GM18858 (cell line): ENCODE measurements around the gene NIPBL.
"Not testable (repeated sequence)": the region's sequence is repeated elsewhere in the genome, so short reads cannot be mapped to it uniquely, and the experiment has no call there.

Source experiments
- ATAC-seq: cut with Tn5 transposase; IDR thresholded peaks from one replicate; pipeline ENCODE4 v1.9.1; 2021; ENCODE audit not compliant: unreplicated experiment

The NIPBL gene

DNA sequence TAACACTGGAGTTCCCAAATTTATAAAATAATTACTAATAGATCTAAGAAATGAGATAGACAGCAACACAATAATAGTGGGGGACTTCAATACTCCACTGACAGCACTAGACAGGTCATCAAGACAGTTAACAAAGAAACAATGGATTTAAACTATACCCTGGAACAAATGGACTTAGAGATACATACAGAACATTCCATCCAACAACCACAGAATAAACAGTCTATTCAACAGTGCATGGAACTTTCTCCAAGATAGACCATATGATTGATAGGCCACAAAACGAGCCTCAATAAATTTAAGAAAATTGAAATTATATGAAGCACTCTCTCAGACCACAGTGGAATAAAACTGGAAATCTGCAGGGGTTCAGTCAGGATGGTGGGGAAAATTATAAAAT, 209.5 kb downstream of the NIPBL start:
- ATAC-seq: not testable (repeated sequence)

DNA sequence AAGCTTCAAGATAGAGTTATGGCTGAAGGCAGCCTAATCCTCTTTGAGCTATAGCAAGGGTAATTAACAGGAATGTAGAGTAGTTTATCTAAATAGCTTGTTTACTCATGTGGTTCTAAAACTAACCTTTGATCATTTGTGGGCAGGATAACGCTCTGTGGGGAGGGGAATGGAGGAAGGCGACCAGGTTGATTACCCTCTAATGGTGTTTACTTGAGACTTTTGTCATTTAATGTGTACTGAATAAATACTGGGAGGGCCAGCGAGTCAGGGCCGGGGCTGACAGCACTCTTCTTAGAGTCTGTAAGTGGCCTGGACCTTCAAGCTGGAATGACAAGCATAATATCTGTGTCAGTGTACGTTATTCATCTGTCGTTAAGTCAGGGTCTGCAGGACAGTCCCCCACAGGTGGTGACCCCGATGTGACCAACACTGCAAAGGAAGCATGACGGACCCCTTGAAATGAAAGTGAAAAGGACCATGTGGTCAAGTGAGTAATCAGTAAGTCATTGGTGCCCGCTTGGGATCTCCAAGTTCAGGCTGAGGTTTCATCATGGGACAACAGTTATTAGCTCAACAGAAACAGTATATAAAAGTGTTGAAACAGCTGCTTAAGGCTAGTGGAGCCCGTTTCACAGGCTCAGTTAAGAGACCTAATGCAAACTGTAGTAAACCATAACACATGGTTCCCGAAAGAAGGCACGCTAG, 210.1 kb downstream of the NIPBL start:
- no peak for ATAC-seq

DNA sequence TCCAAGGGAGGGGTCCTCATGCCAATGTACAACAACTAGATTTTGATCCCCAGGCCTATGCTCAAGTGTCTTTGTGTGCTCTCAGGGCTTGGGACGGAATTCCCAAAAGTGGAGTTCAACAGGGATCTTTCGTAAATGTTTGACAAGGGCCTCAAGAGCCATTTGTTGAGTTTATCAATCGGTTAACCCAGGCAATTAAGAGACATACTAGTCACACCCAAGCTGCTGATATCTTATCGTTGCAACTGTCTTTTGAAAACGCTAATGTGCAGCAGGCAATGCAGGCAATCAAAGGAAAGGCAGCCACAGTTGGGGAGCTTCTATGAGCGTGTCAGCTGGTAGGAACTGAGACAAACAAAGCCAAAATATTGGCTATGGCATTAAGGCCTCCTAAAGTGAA, 211.4 kb downstream of the NIPBL start:
- no peak for ATAC-seq

DNA sequence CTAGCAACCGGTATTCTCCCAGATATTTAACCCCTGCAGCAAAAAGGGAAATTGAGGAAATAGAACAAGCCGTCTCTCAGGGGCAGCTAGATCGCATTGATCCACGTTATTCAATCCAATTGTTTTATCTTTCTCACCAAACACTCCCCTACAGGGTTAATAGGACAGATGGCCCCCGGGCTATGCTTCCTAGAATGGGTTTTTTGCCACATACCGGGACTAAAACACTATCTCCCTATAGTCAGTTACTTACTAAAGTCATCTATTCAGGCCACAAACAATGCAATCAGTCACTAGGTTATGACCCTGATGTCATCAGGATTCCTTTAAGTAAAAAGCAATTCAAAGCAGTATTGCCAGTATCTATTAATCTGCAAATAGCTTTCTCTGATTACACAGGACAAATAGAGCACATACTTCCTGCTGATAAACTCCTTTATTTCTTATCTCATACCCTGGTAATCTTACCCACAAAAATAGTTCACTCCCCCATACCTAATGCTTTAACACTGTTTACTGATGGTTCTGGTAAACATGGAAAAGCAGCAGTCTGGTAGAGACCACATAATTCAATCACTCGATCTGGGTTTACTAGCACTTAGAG, 213.7 kb downstream of the NIPBL start:
- ATAC-seq: no peak

DNA sequence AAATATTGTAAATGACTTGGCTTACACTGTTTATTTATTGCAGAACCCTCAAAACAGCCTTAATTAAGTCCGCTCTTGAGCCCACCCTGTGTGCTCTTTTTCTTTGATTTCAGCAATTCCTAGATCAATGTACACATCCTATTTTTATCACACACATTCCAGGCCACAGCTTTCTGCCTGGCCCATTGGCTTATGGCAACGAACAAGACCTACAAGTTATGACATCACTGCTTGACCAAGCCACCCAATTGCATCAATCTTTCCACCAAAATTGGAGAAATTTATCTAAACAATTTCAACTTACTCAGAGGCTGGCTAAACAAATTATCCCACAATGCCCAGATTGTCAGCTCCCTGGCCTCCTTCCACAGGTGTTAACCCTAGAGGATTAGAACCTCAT, 214.2 kb downstream of the NIPBL start:
- ATAC-seq: no peak

DNA sequence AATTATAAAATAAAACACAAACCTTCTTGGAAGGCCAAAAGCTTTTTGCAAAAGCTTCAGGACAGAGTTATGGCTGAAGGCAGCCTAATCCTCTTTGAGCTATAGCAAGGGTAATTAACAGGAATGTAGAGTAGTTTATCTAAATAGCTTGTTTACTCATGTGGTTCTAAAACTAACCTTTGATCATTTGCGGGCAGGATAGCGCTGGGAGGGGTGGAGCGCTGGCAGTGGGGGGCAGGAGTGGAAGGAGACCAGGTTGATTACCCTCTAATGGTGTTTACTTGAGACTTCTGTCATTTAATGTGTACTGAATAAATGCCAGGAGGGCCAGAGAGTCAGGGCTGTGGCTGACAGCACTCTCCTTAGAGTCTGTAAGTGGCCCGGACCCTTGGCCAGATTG, 217.2 kb downstream of the NIPBL start:
- not testable (repeated sequence) for ATAC-seq

DNA sequence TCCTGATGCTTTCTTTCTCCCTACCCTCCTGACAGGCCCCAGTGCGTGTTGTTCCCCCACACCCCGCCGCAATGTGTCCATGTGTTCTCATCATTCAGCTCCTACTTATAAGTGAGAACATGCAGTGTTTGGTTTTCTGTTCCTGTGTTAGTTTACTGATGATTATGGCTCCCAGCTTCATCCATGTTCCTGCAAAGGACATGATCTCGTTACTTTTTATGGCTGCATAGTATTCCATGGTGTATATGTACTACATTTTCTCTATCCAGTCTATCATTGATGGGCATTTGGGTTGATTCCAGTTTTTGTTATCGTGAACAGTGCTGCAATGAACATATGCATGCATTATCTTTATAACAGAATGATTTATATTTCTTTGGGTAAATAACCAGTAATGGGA, 222.7 kb downstream of the NIPBL start:
- not testable (repeated sequence) for ATAC-seq

DNA sequence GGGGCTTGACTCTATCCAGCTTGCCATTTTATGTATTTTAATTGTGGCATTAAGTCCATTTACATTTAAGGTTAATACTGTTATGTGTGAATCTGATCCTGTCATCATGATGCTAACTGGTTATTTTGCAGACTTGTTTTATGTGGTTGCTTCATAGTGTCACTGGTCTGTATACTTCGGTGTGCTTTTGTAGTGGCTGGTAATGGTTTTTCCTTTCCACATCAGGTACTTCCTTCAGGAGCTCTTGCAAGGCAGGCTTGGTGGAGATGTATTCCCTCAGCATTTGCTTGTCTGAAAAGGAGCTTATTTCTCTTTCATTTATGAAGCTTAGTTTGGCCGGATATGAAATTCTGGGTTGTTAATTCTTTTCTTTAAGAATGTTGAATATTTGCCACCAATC, 226.7 kb downstream of the NIPBL start:
- ATAC-seq: no peak

DNA sequence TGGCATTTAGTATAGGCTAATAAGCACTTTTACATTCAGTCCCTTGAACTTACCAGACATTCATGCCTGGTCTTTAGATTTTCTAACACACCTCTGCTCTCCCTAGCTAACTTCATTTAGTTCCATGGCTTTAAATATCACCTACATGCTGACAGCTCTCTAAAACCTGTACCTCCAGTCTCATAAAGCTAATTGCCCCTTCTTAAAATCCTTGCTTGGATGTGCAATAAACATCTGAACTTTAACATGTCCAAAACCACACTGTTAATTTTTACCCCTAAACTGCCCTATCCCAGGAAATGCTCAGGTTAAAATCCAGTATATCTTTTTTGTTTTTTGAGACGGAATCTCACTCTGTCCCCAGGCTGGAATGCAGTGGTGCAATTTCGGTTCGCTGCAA, 232.8 kb downstream of the NIPBL start:
- ATAC-seq: no peak

DNA sequence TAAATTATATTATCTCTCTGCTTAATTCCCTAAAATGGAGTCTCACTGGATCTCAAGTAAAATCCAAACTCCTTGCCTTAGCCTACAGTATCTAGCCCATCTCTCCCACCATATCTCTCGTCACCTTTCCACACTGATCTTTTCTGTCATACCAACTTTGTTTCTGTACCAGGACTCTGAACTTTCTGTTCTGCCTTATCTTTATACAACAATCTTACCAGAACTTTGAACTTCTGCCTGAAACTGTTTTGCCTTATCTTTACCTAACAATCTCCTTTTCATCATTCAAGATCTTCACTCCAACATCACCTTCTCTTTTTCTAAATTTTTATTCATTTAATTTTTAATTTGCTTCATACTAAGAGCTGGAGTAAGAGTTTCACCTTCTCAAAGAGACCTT, 233.6 kb downstream of the NIPBL start:
- ATAC-seq: no peak

DNA sequence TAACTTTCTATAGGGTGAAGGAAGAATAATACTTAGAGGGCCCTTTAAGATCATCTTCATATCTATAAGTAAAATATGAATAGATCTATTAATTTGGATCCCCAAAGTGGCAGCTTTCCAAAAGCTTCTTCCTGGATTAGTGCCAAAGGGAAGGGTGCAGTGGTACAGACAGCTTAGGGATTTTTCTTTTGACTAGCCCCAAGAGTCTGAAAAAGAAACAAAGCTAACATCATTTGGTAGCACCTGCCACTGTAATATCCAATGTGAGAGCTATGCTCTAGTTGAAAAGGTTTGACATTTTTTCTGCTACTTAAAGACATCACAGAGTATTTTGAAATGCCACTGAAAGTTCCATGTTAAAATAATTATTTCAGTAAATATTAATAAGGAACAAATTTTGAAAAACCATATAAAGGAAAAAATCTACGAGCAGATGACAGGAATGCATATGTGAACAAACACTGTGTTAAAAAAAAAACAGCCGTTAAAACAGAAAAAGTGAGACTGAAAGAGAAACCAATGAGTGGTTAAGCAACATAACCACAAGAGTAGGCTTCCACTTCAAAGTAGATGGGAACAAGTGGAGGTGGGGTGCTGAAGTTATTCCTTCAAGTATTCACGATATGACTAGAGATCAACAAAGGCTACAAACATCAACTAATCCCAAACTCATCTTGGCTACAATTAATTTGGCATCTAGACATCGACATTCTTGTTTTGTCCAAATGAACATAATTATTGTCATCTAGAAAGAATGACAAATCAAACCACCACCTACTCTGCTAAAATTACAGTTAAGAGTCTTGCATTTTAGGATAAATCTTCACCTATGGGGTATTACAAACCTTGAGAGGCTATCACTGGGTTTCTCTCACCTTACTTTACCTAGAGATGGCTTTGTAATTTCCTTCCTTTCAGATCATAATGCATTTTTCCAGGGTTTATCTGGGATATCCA, 235.1 kb downstream of the NIPBL start:
- peak; percentile 88 for ATAC-seq

DNA sequence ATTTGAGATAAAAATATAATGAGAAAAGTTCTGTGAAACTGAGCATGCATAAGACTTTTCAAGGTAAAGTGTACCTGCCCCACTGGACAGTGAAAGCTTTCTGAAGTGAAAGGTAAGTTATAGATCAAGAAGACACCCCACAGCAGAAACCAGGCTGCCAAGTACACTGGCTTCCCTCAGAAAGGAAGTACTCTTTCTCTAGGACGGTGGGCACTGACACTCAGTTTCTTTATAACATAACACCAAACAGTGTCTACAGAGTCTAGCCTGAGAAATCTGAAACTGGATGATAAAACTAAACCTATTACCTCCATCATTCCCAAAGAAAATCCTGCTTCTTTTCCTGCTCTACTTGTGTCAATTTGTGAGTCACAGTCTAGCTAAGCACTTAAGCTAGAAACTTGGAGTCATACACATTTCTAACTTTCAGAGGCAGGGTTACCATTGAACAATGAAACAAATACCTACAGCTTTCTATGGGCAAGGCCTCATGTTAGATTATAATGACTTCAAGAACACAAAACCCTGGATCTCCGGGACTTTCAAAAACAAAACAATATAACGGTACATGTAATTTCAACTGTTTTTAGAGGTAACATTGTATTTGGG, 235.9 kb downstream of the NIPBL start:
- no peak for ATAC-seq
